Fibroblast of mammary gland (primary cell): ENCODE results near the gene TGFBI.

Source experiments
- DNase-seq: peaks from one replicate; pipeline ENCODE4 v3.0.0-alpha.2; 2010; ENCODE audit warnings: low read depth
- H3K4me3 ChIP-seq: 2 replicates; pipeline ENCODE4 v1.5.1; 2011; ENCODE audit warnings: low read depth, mild to moderate bottlenecking, low read length, moderate library complexity; ENCODE audit not compliant: control insufficient read depth
- TF ChIP-seq, protein P1 (sequence below): conservative IDR thresholded peaks from 2 replicates; pipeline ENCODE4 v1.5.1; 2011; ENCODE audit warnings: low read depth, low read length, inconsistent platforms; ENCODE audit not compliant: control insufficient read depth, insufficient read depth

TGFBI gene

DNA sequence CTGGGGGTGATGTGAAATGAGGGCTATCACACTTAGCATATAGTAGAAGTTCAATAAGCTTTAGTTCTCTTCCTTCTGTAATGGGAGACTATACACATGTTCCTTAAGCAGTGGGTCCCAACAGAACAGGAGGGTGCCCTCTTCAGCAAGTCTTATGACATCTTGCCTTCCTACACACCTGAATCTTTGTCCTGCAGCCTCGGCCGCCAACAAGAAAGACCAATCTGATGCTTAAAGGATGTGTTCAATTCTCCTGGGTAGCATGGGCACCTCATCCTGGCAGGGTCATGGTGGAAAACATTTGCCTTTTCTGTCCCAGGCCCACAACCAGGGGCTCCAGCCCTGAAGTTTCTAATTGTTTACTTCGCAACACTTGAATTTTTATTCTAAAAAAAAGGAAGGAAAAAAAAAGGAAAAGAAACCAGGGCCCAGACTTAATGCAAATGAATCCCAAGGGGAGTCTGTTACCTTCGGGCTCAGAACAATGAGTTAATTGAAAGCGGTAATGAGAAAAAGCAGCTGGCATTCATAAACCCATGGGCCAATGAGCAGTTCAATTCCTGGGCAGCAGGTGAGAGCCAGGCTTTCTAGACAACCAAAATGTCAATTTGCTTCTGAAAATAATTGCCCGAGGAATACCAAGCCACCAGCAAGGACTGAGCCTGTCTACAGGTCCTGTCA is 77.7 kb downstream of the TGFBI start:
- no peak for DNase-seq
- TF ChIP-seq, protein P1, sequence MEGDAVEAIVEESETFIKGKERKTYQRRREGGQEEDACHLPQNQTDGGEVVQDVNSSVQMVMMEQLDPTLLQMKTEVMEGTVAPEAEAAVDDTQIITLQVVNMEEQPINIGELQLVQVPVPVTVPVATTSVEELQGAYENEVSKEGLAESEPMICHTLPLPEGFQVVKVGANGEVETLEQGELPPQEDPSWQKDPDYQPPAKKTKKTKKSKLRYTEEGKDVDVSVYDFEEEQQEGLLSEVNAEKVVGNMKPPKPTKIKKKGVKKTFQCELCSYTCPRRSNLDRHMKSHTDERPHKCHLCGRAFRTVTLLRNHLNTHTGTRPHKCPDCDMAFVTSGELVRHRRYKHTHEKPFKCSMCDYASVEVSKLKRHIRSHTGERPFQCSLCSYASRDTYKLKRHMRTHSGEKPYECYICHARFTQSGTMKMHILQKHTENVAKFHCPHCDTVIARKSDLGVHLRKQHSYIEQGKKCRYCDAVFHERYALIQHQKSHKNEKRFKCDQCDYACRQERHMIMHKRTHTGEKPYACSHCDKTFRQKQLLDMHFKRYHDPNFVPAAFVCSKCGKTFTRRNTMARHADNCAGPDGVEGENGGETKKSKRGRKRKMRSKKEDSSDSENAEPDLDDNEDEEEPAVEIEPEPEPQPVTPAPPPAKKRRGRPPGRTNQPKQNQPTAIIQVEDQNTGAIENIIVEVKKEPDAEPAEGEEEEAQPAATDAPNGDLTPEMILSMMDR: no peak
- H3K4me3 ChIP-seq: no peak overlapping the region

DNA sequence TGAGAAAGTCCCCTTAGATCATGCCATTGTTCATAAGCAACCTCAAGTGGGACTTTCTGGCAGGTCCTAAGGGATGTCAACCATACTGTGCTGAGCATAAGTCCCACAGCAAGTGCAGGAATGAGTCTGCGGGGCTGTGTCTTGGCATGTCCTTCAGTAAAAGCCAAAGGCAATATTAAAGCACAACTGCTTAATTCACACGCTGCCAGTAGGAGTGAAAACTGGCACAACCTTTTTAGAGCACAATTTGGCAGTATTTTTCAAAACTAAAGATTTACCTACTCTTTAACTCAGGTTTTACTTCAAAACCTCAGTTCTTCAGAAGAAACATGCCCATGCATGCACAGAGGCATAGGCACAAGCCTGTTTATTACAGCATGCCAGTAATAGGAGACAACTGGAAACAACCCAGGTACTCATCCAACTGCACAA is 79.4 kb downstream of the TGFBI start:
- no peak for DNase-seq
- H3K4me3 ChIP-seq: no peak overlapping the region
- TF ChIP-seq, protein P1: no peak

DNA sequence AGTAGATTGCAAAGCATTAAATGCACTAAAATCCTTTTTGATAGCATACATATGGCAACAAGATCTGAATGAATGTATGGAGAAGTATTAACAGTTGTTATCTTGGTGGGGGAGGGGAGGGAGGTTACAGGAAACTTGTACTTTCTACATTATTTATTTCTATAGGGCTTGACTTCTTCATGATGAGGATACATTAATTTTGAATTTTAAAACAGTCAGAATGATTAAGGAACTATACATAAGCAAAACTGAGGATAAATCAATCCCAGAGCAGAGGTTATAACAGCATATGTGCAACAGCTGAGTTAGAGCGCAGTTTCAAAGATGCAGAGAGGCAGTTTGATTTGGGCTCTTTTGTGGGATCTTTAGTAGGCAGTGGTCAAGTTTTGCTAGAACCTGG is 80.0 kb downstream of the TGFBI start:
- H3K4me3 ChIP-seq: no peak overlapping the region
- TF ChIP-seq, protein P1: no peak
- no peak for DNase-seq

DNA sequence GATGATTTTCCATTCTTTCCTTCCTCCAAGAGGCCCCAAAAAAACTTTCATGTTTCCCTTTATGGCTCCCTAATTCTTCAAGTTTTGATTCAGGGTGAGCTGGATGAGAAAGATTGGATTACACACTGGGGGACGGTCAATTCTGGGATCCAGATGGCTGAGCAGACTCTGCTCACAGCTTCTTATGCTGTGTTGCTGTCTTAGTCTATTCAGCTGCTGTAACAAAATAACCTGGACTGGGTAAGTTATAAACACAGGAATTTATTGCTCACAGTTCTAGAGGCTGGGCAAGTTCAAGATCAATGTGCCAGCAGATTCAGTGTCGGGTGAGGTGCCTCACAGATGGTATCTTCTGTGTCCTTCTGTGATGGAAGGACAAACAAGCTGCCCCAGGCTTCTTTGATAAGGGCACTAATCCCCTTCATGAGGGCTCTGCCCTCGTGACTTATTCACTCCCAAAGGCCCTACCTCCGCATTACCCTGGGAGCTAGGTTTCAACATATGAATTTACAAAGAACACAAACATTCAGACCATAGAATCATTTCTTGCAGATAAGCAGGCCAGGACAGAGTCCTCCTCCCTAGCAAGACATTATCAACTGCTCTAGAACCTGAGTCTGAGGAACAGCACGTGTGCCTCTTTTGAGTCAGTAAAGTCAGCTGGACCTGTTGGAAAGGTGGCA is 80.8 kb downstream of the TGFBI start:
- DNase-seq: no peak
- no peak overlapping the region for H3K4me3 ChIP-seq
- TF ChIP-seq, protein P1: no peak
